OCI-LY3 (cell line): ENCODE measurements around the gene SAPCD2.

ENCODE experiments used
- H2AFZ ChIP-seq: fragments of 200-600, 300-600 bp; shearing (Covaris generic); 2 replicates; pipeline ENCODE4 v1.6.0; 2014; ENCODE audit warnings: antibody characterized with exemption, low read depth, low read length
- H3K27ac ChIP-seq: fragments of 200-600, 300-600 bp; sonication (generic); 2 replicates; pipeline ENCODE4 v1.5.1; 2014; ENCODE audit warnings: mild to moderate bottlenecking, low read length, moderate library complexity, mixed read lengths
- H3K27me3 ChIP-seq: fragments of 200-600, 300-600 bp; sonication (generic); 2 replicates; pipeline ENCODE4 v1.6.1; 2014; ENCODE audit warnings: low read depth, low read length, mixed read lengths
- H3K36me3 ChIP-seq: fragments of 200-600, 300-600 bp; sonication (generic); replicated peaks from 2 replicates; pipeline ENCODE3; 2014; ENCODE audit warnings: low read depth, low read length, mixed read lengths
- H3K4me1 ChIP-seq: fragments of 300-600, 200-600 bp; sonication (generic); 2 replicates; pipeline ENCODE4 v1.6.1; 2014; ENCODE audit warnings: low read length, mixed read lengths
- H3K4me2 ChIP-seq: fragments of 200-600, 300-600 bp; sonication (generic); 2 replicates; pipeline ENCODE4 v1.6.1; 2014; ENCODE audit warnings: low read length, mixed read lengths
- H3K4me3 ChIP-seq: fragments of 300-600, 200-600 bp; sonication (generic); 2 replicates; pipeline ENCODE4 v1.5.1; 2014; ENCODE audit warnings: antibody characterized with exemption, mild to moderate bottlenecking, low read length, moderate library complexity
- H3K79me2 ChIP-seq: fragments of 300-600, 200-600 bp; shearing (Covaris generic); 2 replicates; pipeline ENCODE4 v1.6.1; 2014; ENCODE audit warnings: mild to moderate bottlenecking, low read length, mixed read lengths
- H3K9ac ChIP-seq: fragments of 300-600, 200-600 bp; shearing (Covaris generic); 2 replicates; pipeline ENCODE4 v1.6.0; 2014; ENCODE audit warnings: mild to moderate bottlenecking, low read length, moderate library complexity
- H3K9me3 ChIP-seq: fragments of 200-600, 300-600 bp; shearing (Covaris generic); 2 replicates; pipeline ENCODE4 v1.6.1; 2014; ENCODE audit warnings: low read length, mixed read lengths; ENCODE audit not compliant: insufficient read depth
- H4K20me1 ChIP-seq: fragments of 200-600, 300-600 bp; sonication (generic); 2 replicates; pipeline ENCODE4 v1.6.1; 2016; ENCODE audit warnings: low read length, mixed read lengths; ENCODE audit not compliant: insufficient read depth
- CTCF ChIP-seq: fragments of 200-600, 300-600 bp; sonication (generic); IDR thresholded peaks from 2 replicates; pipeline ENCODE4 v1.5.1; 2014; ENCODE audit warnings: antibody characterized with exemption, low read length, low read depth
- EZH2phosphoT487 ChIP-seq: fragments of 200-600 bp; shearing (Covaris generic); IDR thresholded peaks from 2 replicates; pipeline ENCODE4 v1.6.1; 2018; ENCODE audit warnings: antibody characterized with exemption, mixed run types, low read depth

Gene SAPCD2

DNA sequence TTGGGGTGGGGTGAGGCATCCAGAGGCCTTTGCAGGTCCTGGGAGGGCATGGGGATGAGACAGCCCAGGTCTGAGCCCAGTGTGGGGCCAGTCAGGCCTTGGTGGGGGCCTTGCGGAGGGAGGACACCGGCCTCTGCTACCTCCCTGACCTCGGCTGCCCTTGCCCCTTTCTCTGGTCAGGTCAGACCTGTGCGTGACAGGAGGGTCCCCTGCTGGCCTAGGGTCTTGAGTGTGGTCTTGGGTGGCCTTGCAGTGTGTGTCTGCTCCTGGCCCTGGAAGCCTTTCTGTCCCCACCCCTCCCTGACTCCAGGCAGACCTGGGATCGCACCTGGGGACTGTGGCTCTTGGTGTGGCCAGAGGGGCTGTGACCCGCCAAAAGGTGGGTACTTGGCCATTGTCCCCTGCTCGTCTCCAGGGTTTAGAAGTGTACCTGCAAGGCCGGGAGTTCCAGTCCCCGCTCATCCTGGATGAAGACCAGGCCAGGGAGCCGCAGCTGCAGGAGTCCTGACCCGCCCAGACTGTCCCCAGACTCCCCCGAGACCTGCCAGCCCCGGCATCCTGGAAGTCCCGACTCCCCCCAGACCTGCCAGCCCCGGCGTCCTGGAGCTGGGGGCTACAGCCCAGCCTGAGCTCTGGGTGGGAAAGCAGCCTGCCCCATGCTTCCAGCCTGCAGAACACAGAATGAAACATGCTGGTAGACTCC is 12.0 kb upstream of the SAPCD2 start:
- no peak overlapping the region for H3K4me3 ChIP-seq
- no peak overlapping the region for H3K9ac ChIP-seq
- no peaks in the 10 kb centered on the region for H3K27me3 ChIP-seq
- H3K9me3 ChIP-seq = no peaks in the 10 kb centered on the region
- H3K27ac ChIP-seq = peak overlapping the region; percentile 82; the same call in 1 of the 2 replicates
- H3K79me2 ChIP-seq = peaks cover 20% of the 10 kb centered on the region
- peaks cover 30% of the 10 kb centered on the region for H4K20me1 ChIP-seq
- peaks cover 44% of the 10 kb centered on the region for H3K36me3 ChIP-seq
- H3K4me2 ChIP-seq = no peak overlapping the region
- no peak overlapping the region for H2AFZ ChIP-seq
- H3K4me1 ChIP-seq = peaks cover 37% of the 10 kb centered on the region
- no peak for TF ChIP-seq CTCF
- no peak for TF ChIP-seq EZH2phosphoT487

- H3K4me2 ChIP-seq = no peak overlapping the region
- H3K9ac ChIP-seq = no peak overlapping the region
- H3K36me3 ChIP-seq = peaks cover 44% of the 10 kb centered on the region
- peaks cover 37% of the 10 kb centered on the region for H3K4me1 ChIP-seq
- H3K27ac ChIP-seq = no peak overlapping the region
- peaks cover 30% of the 10 kb centered on the region for H4K20me1 ChIP-seq
- H3K79me2 ChIP-seq = peaks cover 12% of the 10 kb centered on the region
- TF ChIP-seq EZH2phosphoT487 (no peak), CTCF (no peak)
- H3K4me3 ChIP-seq = no peak overlapping the region
- no peaks in the 10 kb centered on the region for H3K9me3 ChIP-seq
- H3K27me3 ChIP-seq = no peaks in the 10 kb centered on the region
- no peak overlapping the region for H2AFZ ChIP-seq
Measured at GRCh38 chr9:137080260-137081122, 10.1 kb upstream of the SAPCD2 start.

DNA sequence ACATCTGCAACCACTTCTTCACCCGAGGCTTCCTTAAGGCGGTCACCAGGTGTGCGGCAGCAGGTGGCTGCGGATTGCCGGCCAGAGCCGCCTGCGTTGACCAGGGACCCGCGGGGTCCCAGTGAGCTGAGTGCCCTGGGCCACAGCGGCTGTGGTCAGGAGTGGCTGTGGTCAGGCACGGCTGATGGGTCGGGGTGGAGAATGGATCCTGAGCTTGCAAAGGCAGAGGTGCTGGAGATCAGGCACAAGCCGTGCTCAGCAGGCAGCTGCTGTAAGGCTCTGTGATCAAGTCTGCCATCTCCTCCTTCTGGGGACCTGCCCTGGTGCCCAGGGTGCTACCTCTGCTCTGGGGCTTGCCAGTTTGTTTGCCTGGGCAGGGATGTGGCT is 9.0 kb upstream of the SAPCD2 start:
- Histone ChIP-seq H3K36me3 (peaks cover 40% of the 10 kb centered on the region), H3K27ac (no peak overlapping the region), H3K27me3 (no peaks in the 10 kb centered on the region), H3K4me3 (no peak overlapping the region), H3K79me2 (peaks cover 10% of the 10 kb centered on the region), H3K4me1 (peaks cover 28% of the 10 kb centered on the region), H2AFZ (no peak overlapping the region), H3K9me3 (no peaks in the 10 kb centered on the region), H3K4me2 (no peak overlapping the region), H3K9ac (no peak overlapping the region), H4K20me1 (peaks cover 30% of the 10 kb centered on the region)
- no peak for TF ChIP-seq EZH2phosphoT487
- TF ChIP-seq CTCF = no peak

DNA sequence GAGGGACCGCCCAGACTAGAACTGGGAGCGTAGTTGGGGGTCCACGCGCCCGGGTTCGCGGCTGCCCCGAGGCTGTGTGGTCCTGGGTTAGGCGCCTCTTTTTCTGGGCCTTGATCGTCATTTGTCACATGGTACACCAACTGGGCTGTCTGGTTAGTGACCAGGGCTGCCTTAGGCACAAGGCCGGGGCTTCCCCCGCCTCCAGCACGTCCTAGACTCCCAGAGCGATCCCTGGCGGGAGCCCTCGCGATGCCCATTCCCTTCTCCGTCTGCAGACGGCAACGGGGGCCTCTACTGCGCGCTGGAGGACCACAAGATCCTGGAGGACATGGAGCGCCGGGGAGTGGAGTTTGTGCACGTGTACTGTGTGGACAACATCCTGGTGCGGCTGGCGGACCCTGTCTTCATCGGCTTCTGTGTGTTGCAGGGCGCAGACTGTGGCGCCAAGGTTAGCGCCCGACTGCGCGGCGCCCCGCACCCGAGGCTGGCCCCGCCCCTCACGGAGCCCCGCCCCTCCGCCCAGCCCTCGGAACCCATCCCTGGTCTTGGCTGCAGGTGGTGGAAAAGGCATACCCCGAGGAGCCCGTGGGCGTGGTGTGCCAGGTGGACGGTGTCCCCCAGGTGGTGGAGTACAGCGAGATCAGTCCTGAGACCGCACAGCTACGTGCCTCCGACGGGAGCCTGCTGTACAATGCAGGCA is 8.5 kb upstream of the SAPCD2 start:
- H3K36me3 ChIP-seq = peaks cover 39% of the 10 kb centered on the region
- H2AFZ ChIP-seq = no peak overlapping the region
- peak overlapping the region; percentile 89 for H3K4me3 ChIP-seq
- no peaks in the 10 kb centered on the region for H3K9me3 ChIP-seq
- peaks cover 30% of the 10 kb centered on the region for H4K20me1 ChIP-seq
- no peak overlapping the region for H3K27ac ChIP-seq
- TF ChIP-seq EZH2phosphoT487 = no peak
- no peak for TF ChIP-seq CTCF
- H3K79me2 ChIP-seq = peaks cover 10% of the 10 kb centered on the region
- peak overlapping the region; percentile 85 for H3K4me2 ChIP-seq
- H3K27me3 ChIP-seq = no peaks in the 10 kb centered on the region
- peaks cover 23% of the 10 kb centered on the region for H3K4me1 ChIP-seq
- no peak overlapping the region for H3K9ac ChIP-seq
